Hepatocyte (in vitro differentiated cells): Measurements from ENCODE around the gene RMDN2.

ENCODE experiments used
- EZH2 ChIP-seq: fragments of 200-600 bp; sonication (generic); IDR thresholded peaks from 2 replicates; pipeline ENCODE4 v1.6.1; 2016; ENCODE audit warnings: antibody characterized with exemption, mild to moderate bottlenecking, borderline replicate concordance
- TF ChIP-seq, protein P1 (sequence below): fragments of 200-600 bp; sonication (generic); IDR thresholded peaks from 2 replicates; pipeline ENCODE4 v1.5.1; 2016; ENCODE audit warnings: antibody characterized with exemption, mild to moderate bottlenecking; ENCODE audit not compliant: poor library complexity

DNA sequence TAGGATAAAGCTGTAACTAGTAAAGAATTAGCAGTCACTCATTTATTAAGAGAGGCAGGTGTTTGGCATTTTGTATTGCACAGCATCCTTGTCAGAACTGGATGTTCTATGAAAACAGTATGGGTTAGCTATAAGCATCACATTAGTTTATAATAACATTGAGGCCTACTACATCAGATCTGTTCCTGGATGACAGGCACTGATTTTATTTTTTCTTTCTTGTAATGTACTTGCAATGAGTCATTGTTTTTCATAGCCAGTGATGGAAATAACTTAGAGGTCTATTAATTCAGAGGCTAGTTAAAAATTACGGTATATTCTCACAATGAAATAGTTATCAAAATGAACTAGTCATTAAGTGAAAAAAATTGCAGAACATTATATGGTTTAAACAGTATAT, 13.0 kb upstream of the RMDN2 start:
- TF ChIP-seq, protein P1, sequence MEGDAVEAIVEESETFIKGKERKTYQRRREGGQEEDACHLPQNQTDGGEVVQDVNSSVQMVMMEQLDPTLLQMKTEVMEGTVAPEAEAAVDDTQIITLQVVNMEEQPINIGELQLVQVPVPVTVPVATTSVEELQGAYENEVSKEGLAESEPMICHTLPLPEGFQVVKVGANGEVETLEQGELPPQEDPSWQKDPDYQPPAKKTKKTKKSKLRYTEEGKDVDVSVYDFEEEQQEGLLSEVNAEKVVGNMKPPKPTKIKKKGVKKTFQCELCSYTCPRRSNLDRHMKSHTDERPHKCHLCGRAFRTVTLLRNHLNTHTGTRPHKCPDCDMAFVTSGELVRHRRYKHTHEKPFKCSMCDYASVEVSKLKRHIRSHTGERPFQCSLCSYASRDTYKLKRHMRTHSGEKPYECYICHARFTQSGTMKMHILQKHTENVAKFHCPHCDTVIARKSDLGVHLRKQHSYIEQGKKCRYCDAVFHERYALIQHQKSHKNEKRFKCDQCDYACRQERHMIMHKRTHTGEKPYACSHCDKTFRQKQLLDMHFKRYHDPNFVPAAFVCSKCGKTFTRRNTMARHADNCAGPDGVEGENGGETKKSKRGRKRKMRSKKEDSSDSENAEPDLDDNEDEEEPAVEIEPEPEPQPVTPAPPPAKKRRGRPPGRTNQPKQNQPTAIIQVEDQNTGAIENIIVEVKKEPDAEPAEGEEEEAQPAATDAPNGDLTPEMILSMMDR: no peak
- TF ChIP-seq EZH2: no peak
